Peyer's patch (tissue), 4 donors: ENCODE measurements around the gene IQCH.

Experiments used
- POLR2A ChIP-seq, 2 donors: fragments of 450-650 bp; IDR thresholded peaks; one replicate each; pipeline ENCODE4 v1.5.1; 2017; ENCODE audit warnings: antibody characterized with exemption in 2 of 2, mild to moderate bottlenecking in 2 of 2, moderate library complexity in 2 of 2
- TF ChIP-seq, protein P1 (sequence below), 6 experiments: fragments of 450-650 bp in 4 of 6; fragments of 200-600 bp in 2 of 6; sonication (generic) in 1 of 6; IDR thresholded peaks; one replicate each; pipeline ENCODE4 v1.5.1; 2017 to 2019; ENCODE audit warnings: antibody characterized with exemption in 6 of 6, mild to moderate bottlenecking in 3 of 6, moderate library complexity in 1 of 6

DNA sequence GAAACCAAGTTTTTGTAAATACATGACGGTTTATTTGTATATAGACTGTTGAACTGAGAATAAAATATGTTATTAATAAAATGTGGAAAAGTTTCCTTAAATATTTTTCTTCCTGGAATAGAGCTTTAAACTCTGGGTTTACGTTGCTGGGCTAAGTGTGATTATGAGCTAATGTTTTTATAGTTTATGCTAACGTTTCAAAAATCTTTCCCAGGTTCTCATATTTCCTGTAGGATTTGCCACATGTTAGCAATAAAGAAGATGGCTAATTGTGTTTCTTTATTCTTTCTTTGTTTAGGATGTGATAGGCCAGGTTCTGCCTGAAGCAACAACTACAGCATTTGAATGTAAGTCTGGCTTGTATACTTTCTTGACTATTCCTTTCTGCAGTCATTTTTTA, 295.1 kb downstream of the IQCH start:
- TF ChIP-seq, protein P1, sequence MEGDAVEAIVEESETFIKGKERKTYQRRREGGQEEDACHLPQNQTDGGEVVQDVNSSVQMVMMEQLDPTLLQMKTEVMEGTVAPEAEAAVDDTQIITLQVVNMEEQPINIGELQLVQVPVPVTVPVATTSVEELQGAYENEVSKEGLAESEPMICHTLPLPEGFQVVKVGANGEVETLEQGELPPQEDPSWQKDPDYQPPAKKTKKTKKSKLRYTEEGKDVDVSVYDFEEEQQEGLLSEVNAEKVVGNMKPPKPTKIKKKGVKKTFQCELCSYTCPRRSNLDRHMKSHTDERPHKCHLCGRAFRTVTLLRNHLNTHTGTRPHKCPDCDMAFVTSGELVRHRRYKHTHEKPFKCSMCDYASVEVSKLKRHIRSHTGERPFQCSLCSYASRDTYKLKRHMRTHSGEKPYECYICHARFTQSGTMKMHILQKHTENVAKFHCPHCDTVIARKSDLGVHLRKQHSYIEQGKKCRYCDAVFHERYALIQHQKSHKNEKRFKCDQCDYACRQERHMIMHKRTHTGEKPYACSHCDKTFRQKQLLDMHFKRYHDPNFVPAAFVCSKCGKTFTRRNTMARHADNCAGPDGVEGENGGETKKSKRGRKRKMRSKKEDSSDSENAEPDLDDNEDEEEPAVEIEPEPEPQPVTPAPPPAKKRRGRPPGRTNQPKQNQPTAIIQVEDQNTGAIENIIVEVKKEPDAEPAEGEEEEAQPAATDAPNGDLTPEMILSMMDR (IDR thresholded peaks at IDR 0.05) = no peak
- TF ChIP-seq POLR2A (IDR thresholded peaks at IDR 0.05) = no peak
